Gastrocnemius medialis (tissue), 4 donors: ENCODE results near the gene CDH4.

Experiments
- CTCF ChIP-seq, 5 experiments: fragments of 450-650 bp in 3 of 5; fragments of 200-600 bp in 2 of 5; sonication (generic) in 2 of 5; IDR thresholded peaks in 4 of 5; conservative IDR thresholded peaks in 1 of 5; 1 replicate in 4 of 5; 2 replicates in 1 of 5; pipeline ENCODE4 v1.5.1; 2016 to 2019; ENCODE audit warnings: antibody characterized with exemption in 5 of 5, mild to moderate bottlenecking in 3 of 5, moderate library complexity in 3 of 5
- POLR2A ChIP-seq, 2 donors: fragments of 450-650 bp; IDR thresholded peaks; one replicate each; pipeline ENCODE4 v1.6.1; 2017; ENCODE audit warnings: antibody characterized with exemption in 2 of 2, mild to moderate bottlenecking in 2 of 2, moderate library complexity in 2 of 2

- TF ChIP-seq CTCF (IDR thresholded peaks at IDR 0.05 in 4 of 5, conservative IDR thresholded peaks at IDR 0.05 in 1 of 5) (no peak), POLR2A (IDR thresholded peaks at IDR 0.05) (no peak)
Measured at GRCh38 chr20:61535956-61536355, 283.9 kb downstream of the CDH4 start.
